ENCODE data around the gene OLIG1.

OLIG1 gene

GRCh38 chr21:33105088-33105487 lies 35.1 kb downstream of the OLIG1 start:
- DNase-seq, result no peak

- DNase-seq, result no peak
Observed at GRCh38 chr21:33108228-33108627, 38.3 kb downstream of the OLIG1 start.

DNA sequence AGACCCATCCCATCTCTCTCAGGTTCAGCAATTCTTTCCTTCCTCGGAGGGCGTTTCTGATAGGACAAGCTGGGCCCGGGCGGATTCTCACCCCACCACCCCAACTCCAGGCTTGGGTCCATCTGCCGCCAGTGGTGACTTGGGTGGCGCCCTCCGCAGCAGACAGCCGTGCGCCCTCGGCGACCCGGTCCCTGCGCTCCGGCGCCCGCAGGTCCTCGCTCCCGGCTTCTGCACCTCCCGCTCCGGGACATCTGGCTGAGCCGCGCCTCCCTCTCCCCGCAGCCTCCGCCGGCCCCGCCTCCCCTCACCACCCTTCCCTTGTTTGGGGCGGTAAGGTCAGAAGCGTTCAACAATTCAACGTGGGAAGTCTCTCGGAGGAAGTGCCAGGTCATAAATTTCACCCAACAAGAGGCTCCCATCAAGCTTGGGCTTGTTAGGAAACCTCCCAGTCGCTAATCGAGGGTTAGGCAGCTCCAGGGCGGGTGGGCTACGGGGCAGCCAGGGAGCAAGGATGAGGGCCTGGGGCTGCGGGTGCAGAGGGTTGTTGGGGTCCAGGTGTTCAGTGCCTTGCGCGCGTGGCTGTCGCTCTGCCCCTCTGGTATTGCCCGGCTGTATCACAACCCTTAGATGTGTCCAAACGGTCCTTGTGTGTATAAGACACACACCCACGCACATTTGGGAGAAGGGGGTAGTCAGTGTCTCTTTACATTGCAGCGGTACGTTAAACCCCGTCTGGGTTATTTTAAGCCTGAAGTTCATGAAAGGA lies 39.8 kb downstream of the OLIG1 start:
- DNase-seq, result no peak

GRCh38 chr21:33110340-33110715 lies 40.4 kb downstream of the OLIG1 start:
- DNase-seq, result no peak

GRCh38 chr21:33111577-33111976 lies 41.6 kb downstream of the OLIG1 start:
- DNase-seq, result no peak

DNA sequence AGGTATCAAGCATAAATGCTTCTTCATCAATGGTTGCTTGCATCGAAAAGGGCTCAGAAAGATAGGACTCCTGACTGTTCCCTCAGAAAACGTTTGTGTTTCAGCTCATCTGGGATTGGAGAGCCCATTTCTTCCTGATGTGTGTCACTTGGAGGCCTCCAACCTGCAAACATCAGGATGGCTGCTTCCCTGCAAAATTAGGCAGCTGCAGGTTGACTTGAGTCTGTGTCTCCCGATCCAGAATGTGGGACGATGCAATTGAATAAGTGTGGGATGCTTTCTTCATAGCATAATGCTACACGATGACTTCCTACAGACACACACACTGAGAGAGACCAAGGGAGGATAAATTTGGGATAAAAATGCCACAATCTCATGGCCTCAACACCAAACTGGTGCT lies 42.2 kb downstream of the OLIG1 start:
- no peak for DNase-seq

DNA sequence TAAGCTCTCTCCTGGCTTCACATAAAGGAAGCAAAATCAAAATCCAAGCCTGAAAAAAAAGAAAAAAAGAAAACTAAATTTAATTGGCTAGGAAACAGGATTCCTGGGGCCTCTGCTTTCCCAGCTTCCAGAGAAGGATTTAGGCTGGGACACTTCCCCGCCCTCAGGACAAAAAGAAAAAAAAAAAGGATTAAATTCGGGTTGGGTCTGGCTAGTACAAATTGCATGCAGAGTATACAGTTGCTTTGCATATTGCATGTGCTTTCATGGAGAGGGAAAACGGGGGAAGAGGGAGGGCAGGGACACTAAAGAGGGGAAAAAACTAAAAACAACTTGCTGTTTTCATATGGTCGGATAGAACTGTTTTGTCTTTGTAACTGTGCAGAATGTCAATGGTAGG lies 42.7 kb downstream of the OLIG1 start:
- DNase-seq, result no peak

DNA sequence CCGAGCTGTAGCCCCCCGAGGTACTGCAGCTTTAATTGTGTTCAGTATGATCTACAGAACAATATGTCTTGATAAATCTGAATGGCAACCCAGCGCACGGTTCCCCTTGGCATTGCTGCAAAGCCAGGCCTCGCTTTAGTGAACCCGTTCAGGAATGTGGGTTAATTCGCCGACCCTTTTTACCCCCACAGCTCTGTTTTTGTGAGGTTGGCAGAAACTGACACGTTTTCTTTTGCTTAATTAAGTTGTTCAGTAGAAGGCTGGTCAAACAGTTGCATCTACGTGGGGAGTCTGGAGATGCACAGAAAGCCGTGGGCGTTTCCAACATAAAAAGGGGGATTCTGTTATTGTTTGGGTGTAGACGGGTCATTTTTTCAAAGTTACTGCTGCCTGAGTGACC lies 43.2 kb downstream of the OLIG1 start:
- no peak for DNase-seq

- DNase-seq, result no peak
Observed at GRCh38 chr21:33114276-33114675, 44.3 kb downstream of the OLIG1 start.

- peak; percentile 51 for DNase-seq
Observed at GRCh38 chr21:33115631-33116510, 45.9 kb downstream of the OLIG1 start.

- DNase-seq, result no peak
Observed at GRCh38 chr21:33116676-33117075, 46.7 kb downstream of the OLIG1 start.

- DNase-seq, result no peak
Observed at GRCh38 chr21:33117101-33117888, 47.4 kb downstream of the OLIG1 start.
